H9 (cell line): ENCODE data around the gene ST6GALNAC3. TPM values are rescaled to one million over a fixed set of nuclear protein-coding genes. Genes with fewer than 3 reads are reported as not detected.

Experiments used
- DNase-seq: peaks from one replicate; pipeline ENCODE4 v3.0.0-alpha.2; 2017
- H2AFZ ChIP-seq: one replicate; pipeline ENCODE4 v1.6.1; 2013; ENCODE audit warnings: mild to moderate bottlenecking, low read length, control low read depth, moderate library complexity
- H2AK5ac ChIP-seq: 2 replicates; pipeline ENCODE4 v1.6.1; 2013; ENCODE audit warnings: low read length, control low read depth, mixed read lengths; ENCODE audit not compliant: insufficient read length
- H2BK120ac ChIP-seq: one replicate; pipeline ENCODE4 v1.6.1; 2013; ENCODE audit warnings: low read depth, mild to moderate bottlenecking, low read length, control low read depth, inconsistent platforms; ENCODE audit not compliant: poor library complexity, severe bottlenecking
- H2BK12ac ChIP-seq: 2 replicates; pipeline ENCODE4 v1.6.1; 2013; ENCODE audit warnings: low read length, control low read depth, mixed read lengths, low read depth; ENCODE audit not compliant: insufficient read length
- H2BK15ac ChIP-seq: 2 replicates; pipeline ENCODE4 v1.6.1; 2013; ENCODE audit warnings: low read depth, low read length, control low read depth
- H2BK20ac ChIP-seq: one replicate; pipeline ENCODE4 v1.6.1; 2013; ENCODE audit warnings: low read depth, mild to moderate bottlenecking, low read length, control low read depth, inconsistent platforms; ENCODE audit not compliant: poor library complexity, severe bottlenecking
- H2BK5ac ChIP-seq: 2 replicates; pipeline ENCODE4 v1.6.1; 2013; ENCODE audit warnings: low read length, control low read depth, mixed read lengths; ENCODE audit not compliant: insufficient read length
- H3K14ac ChIP-seq: 2 replicates; pipeline ENCODE4 v1.6.1; 2013; ENCODE audit warnings: low read length, control low read depth; ENCODE audit not compliant: insufficient read depth
- H3K18ac ChIP-seq: 2 replicates; pipeline ENCODE4 v1.6.1; 2013; ENCODE audit warnings: low read depth, mild to moderate bottlenecking, mixed read lengths, low read length, control low read depth; ENCODE audit not compliant: insufficient read length
- H3K23ac ChIP-seq: 2 replicates; pipeline ENCODE4 v1.6.1; 2013; ENCODE audit warnings: low read length, control low read depth, mixed read lengths, low read depth; ENCODE audit not compliant: insufficient read length
- H3K23me2 ChIP-seq: 2 replicates; pipeline ENCODE4 v1.6.1; 2013; ENCODE audit warnings: low read depth, mild to moderate bottlenecking, mixed read lengths, low read length, control low read depth; ENCODE audit not compliant: insufficient read length, poor library complexity, severe bottlenecking
- H3K27ac ChIP-seq: 2 replicates; pipeline ENCODE4 v1.5.1; 2013; ENCODE audit warnings: low read length, control low read depth, mixed read lengths, low read depth; ENCODE audit not compliant: insufficient read length
- H3K27me3 ChIP-seq: 2 replicates; pipeline ENCODE4 v1.6.1; 2013; ENCODE audit warnings: low read length, control low read depth, inconsistent platforms; ENCODE audit not compliant: insufficient read depth
- H3K4ac ChIP-seq: 2 replicates; pipeline ENCODE4 v1.6.1; 2013; ENCODE audit warnings: low read depth, mild to moderate bottlenecking, control low read depth, inconsistent platforms, low read length, moderate library complexity
- H3K4me1 ChIP-seq: 2 replicates; pipeline ENCODE4 v1.6.1; 2013; ENCODE audit warnings: low read length, control low read depth, inconsistent platforms; ENCODE audit not compliant: insufficient read depth
- H3K4me2 ChIP-seq: 2 replicates; pipeline ENCODE4 v1.6.1; 2013; ENCODE audit warnings: low read length, control low read depth, mixed read lengths; ENCODE audit not compliant: insufficient read length, insufficient read depth
- H3K56ac ChIP-seq: 2 replicates; pipeline ENCODE4 v1.6.1; 2013; ENCODE audit warnings: low read depth, mild to moderate bottlenecking, mixed read lengths, low read length, control low read depth; ENCODE audit not compliant: insufficient read length
- H3K79me1 ChIP-seq: 2 replicates; pipeline ENCODE4 v1.6.1; 2013; ENCODE audit warnings: low read depth, mild to moderate bottlenecking, moderate library complexity, low read length, control low read depth, inconsistent platforms; ENCODE audit not compliant: insufficient read depth, poor library complexity, severe bottlenecking
- H3K79me2 ChIP-seq: 2 replicates; pipeline ENCODE4 v1.6.1; 2013; ENCODE audit warnings: low read length, control low read depth, inconsistent platforms; ENCODE audit not compliant: insufficient read depth
- H3K9ac ChIP-seq: 2 replicates; pipeline ENCODE4 v1.6.1; 2013; ENCODE audit warnings: low read length, control low read depth, mixed read lengths; ENCODE audit not compliant: insufficient read length; ENCODE audit errors: extremely low read depth
- H3K9me3 ChIP-seq: one replicate; pipeline ENCODE4 v1.6.1; 2013; ENCODE audit warnings: low read depth, low read length, inconsistent platforms; ENCODE audit not compliant: control insufficient read depth
- H3T11ph ChIP-seq: one replicate; pipeline ENCODE4 v1.6.1; 2013; ENCODE audit warnings: mild to moderate bottlenecking, low read length, control low read depth, inconsistent platforms
- H4K20me1 ChIP-seq: one replicate; pipeline ENCODE4 v1.6.1; 2013; ENCODE audit not compliant: control insufficient read depth, insufficient read length, insufficient read depth
- H4K5ac ChIP-seq: 2 replicates; pipeline ENCODE4 v1.6.1; 2013; ENCODE audit warnings: low read depth, mild to moderate bottlenecking, mixed read lengths, low read length, control low read depth; ENCODE audit not compliant: insufficient read length
- H4K8ac ChIP-seq: replicated peaks from 2 replicates; pipeline ENCODE4 v1.6.1; 2013; ENCODE audit warnings: low read length, control low read depth, mixed read lengths, low read depth; ENCODE audit not compliant: insufficient read length
- H4K91ac ChIP-seq: 2 replicates; pipeline ENCODE4 v1.6.1; 2013; ENCODE audit warnings: low read depth, mild to moderate bottlenecking, moderate library complexity, mixed read lengths, low read length, control low read depth; ENCODE audit not compliant: insufficient read length
- H3K27ac Mint-ChIP-seq, 3 experiments: 2 replicates in 2 of 3; 3 replicates in 1 of 3; pipeline ENCODE4 v1.8.0; 2020 to 2021; ENCODE audit warnings: mixed read lengths in 3 of 3, mild to moderate bottlenecking in 1 of 3, moderate library complexity in 1 of 3
- H3K27me3 Mint-ChIP-seq: 2 replicates; pipeline ENCODE4 v1.8.0; 2021; ENCODE audit warnings: low read depth, mild to moderate bottlenecking, moderate library complexity, mixed read lengths
- H3K36me3 Mint-ChIP-seq, 3 experiments: 2 replicates in 2 of 3; 3 replicates in 1 of 3; pipeline ENCODE4 v1.8.0; 2020 to 2021; ENCODE audit warnings: low read depth in 3 of 3, mixed read lengths in 3 of 3; ENCODE audit not compliant: insufficient read depth in 1 of 3
- H3K4me1 Mint-ChIP-seq, 2 experiments: 2 replicates each; pipeline ENCODE4 v1.8.0; 2020; ENCODE audit warnings: mixed read lengths in 2 of 2
- H3K4me3 Mint-ChIP-seq, 2 experiments: 2 replicates in 1 of 2; 3 replicates in 1 of 2; pipeline ENCODE4 v1.8.0; 2020 to 2021; ENCODE audit warnings: mild to moderate bottlenecking in 2 of 2, mixed read lengths in 2 of 2, moderate library complexity in 1 of 2
- H3K9me3 Mint-ChIP-seq, 2 experiments: 2 replicates in 1 of 2; 3 replicates in 1 of 2; pipeline ENCODE4 v1.8.0; 2020; ENCODE audit warnings: mild to moderate bottlenecking in 2 of 2, mixed read lengths in 2 of 2, moderate library complexity in 1 of 2
- CTCF ChIP-seq: fragments of 200-600 bp; sonication (generic); conservative IDR thresholded peaks from 3 replicates; pipeline ENCODE4 v1.8.0; 2021; ENCODE audit warnings: antibody characterized with exemption, mild to moderate bottlenecking
- WGBS: extraction: QIAGEN DNeasy Blood & Tissue Kit; methylation state at CpG from one replicate; pipeline ENCODE4 v1.1.7; 2013; ENCODE audit warnings: missing lambda C conversion rate, low lambda C conversion rate, mixed read lengths; ENCODE audit not compliant: insufficient read length; ENCODE audit errors: extremely low coverage; 5-methylcytosine and 5-hydroxymethylcytosine counted together
- total RNA-seq: library from RNA; stranded (reverse); gene quantifications from 2 replicates; pipeline ENCODE4 v1.2.1, GENCODE V29; 2021

The ST6GALNAC3 gene
- total RNA-seq, 1 experiment from 2014 or later = 11.2 TPM

DNA sequence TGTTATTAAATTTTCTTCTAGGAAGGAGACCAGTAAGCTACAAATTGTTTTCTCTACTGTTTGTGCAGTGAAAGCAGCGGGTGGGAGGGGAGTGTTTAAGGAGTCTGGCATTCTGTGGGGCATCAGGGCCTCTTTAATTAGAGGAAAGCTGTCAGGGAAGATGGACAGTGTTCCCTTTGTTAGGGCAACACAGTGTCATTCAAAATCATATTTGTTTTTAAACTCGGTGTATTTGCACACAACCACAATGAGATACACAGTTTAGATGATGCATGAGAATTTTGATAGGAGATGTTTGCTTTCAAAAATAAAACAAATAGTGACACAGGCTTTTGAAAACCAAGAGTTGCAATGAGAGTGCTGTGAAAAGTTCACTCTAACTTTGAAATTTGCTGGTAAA lies 15.1 kb upstream of the ST6GALNAC3 start:
- H3K27me3 Mint-ChIP-seq = no peaks in the 10 kb centered on the region
- Histone ChIP-seq H3K4me2 (no peak overlapping the region), H3K4ac (no peak overlapping the region), H2BK120ac (no peak overlapping the region), H2AK5ac (no peak overlapping the region), H3K23ac (no peak overlapping the region), H3T11ph (no peak overlapping the region), H4K20me1 (no peaks in the 10 kb centered on the region), H4K91ac (no peak overlapping the region), H3K9me3 (no peaks in the 10 kb centered on the region), H3K27me3 (no peaks in the 10 kb centered on the region), H3K9ac (no peak overlapping the region), H4K5ac (no peak overlapping the region), H3K27ac (no peak overlapping the region), H3K79me2 (no peaks in the 10 kb centered on the region), H3K18ac (no peak overlapping the region), H2BK20ac (no peak overlapping the region), H2BK5ac (no peak overlapping the region), H3K23me2 (no peaks in the 10 kb centered on the region), H2BK12ac (no peak overlapping the region), H3K56ac (no peak overlapping the region), H3K79me1 (no peaks in the 10 kb centered on the region), H3K4me1 (peaks cover 5% of the 10 kb centered on the region), H2BK15ac (no peak overlapping the region), H4K8ac (no peak overlapping the region), H2AFZ (no peak overlapping the region), H3K14ac (no peak overlapping the region)
- no peak for TF ChIP-seq CTCF
- H3K36me3 Mint-ChIP-seq = no peaks in the 10 kb centered on the region; a peak in 1 of 7 replicates
- no peak for DNase-seq
- H3K27ac Mint-ChIP-seq = no peak overlapping the region
- H3K9me3 Mint-ChIP-seq = no peaks in the 10 kb centered on the region
- no peak overlapping the region for H3K4me3 Mint-ChIP-seq
- H3K4me1 Mint-ChIP-seq = peaks cover 9 to 19% of the 10 kb centered on the region in 2 experiments; a peak in 3 of 4 replicates
- WGBS = no CpG with 5 or more reads among the region's 2 CpGs
